CD14-positive monocyte (primary cell): ENCODE results near the gene GRIN2A. TPM values are rescaled to one million over a fixed set of nuclear protein-coding genes. Genes with fewer than 3 reads are reported as not detected.

Experiments used
- DNase-seq, 3 donors: peaks; one replicate each; pipeline ENCODE4 v3.0.0-alpha.2; 2011 to 2022
- H2AFZ ChIP-seq: 2 replicates; pipeline ENCODE4 v1.6.0; 2012; ENCODE audit warnings: mild to moderate bottlenecking, low read depth, low read length, inconsistent platforms; ENCODE audit not compliant: insufficient read depth, poor library complexity, severe bottlenecking
- H3K27ac ChIP-seq, 2 donors: 1 replicate in 1 of 2; 2 replicates in 1 of 2; pipeline ENCODE4 v1.5.1; 2012 to 2013; ENCODE audit warnings: low read length in 2 of 2, control low read depth in 1 of 2, inconsistent platforms in 1 of 2, low read depth in 1 of 2, mild to moderate bottlenecking in 1 of 2
- H3K27me3 ChIP-seq, 2 donors: one replicate each; pipeline versions ENCODE4 v1.6.0 to v1.6.1; 2011 to 2013; ENCODE audit warnings: low read length in 2 of 2; ENCODE audit not compliant: control insufficient read depth in 2 of 2, insufficient read depth in 2 of 2
- H3K36me3 ChIP-seq, 2 donors: replicated peaks in 1 of 2; 1 replicate in 1 of 2; 2 replicates in 1 of 2; pipeline versions ENCODE4 v1.5.1 to v1.6.1; 2012 to 2013; ENCODE audit warnings: low read length in 2 of 2, control low read depth in 1 of 2, inconsistent platforms in 1 of 2, mild to moderate bottlenecking in 1 of 2; ENCODE audit not compliant: insufficient read depth in 2 of 2, control insufficient read depth in 1 of 2
- H3K4me1 ChIP-seq, 2 donors: 1 replicate in 1 of 2; 2 replicates in 1 of 2; pipeline versions ENCODE4 v1.5.1 to v1.6.1; 2012 to 2013; ENCODE audit warnings: low read length in 2 of 2, control low read depth in 1 of 2, inconsistent platforms in 1 of 2, mild to moderate bottlenecking in 1 of 2, moderate library complexity in 1 of 2; ENCODE audit not compliant: insufficient read depth in 2 of 2, control insufficient read depth in 1 of 2
- H3K4me2 ChIP-seq: replicated peaks from 2 replicates; pipeline ENCODE3; 2012; ENCODE audit warnings: low read length, moderate library complexity, mild to moderate bottlenecking; ENCODE audit not compliant: poor library complexity, severe bottlenecking; ENCODE audit errors: extremely low read depth
- H3K4me3 ChIP-seq, 3 experiments: fragments of 200-600 bp in 1 of 3; sonication (generic) in 1 of 3; replicated peaks in 1 of 3; 1 replicate in 2 of 3; 2 replicates in 1 of 3; pipeline ENCODE4 v1.5.1; 2011 to 2013; ENCODE audit warnings: low read length in 3 of 3, mild to moderate bottlenecking in 3 of 3, control low read depth in 2 of 3, low read depth in 2 of 3, inconsistent platforms in 1 of 3, moderate library complexity in 1 of 3
- H3K79me2 ChIP-seq: 2 replicates; pipeline ENCODE4 v1.6.0; 2012; ENCODE audit warnings: mild to moderate bottlenecking, control low read depth, inconsistent platforms, low read length, moderate library complexity; ENCODE audit not compliant: insufficient read depth
- H3K9ac ChIP-seq: 2 replicates; pipeline ENCODE4 v1.6.0; 2017; ENCODE audit warnings: low read length, mild to moderate bottlenecking; ENCODE audit not compliant: insufficient read depth, poor library complexity, severe bottlenecking
- H3K9me3 ChIP-seq, 2 donors: replicated peaks in 1 of 2; 1 replicate in 1 of 2; 2 replicates in 1 of 2; pipeline versions ENCODE4 v1.5.1 to v1.6.1; 2012 to 2013; ENCODE audit warnings: low read length in 2 of 2, control low read depth in 1 of 2; ENCODE audit not compliant: control insufficient read depth in 1 of 2, insufficient read depth in 1 of 2
- H4K20me1 ChIP-seq: 2 replicates; pipeline ENCODE4 v1.6.0; 2012; ENCODE audit warnings: mild to moderate bottlenecking, low read length, control low read depth, moderate library complexity; ENCODE audit not compliant: insufficient read depth
- H3K27ac Mint-ChIP-seq, 7 donors: one replicate each; pipeline ENCODE4 v1.8.0; 2020; ENCODE audit warnings: mild to moderate bottlenecking in 7 of 7, mixed read lengths in 7 of 7, moderate library complexity in 6 of 7, inconsistent platforms in 2 of 7
- H3K27me3 Mint-ChIP-seq, 3 donors: one replicate each; pipeline ENCODE4 v1.8.0; 2021 to 2022; ENCODE audit warnings: low read depth in 3 of 3, mild to moderate bottlenecking in 3 of 3, mixed read lengths in 3 of 3, moderate library complexity in 3 of 3, inconsistent platforms in 1 of 3
- H3K36me3 Mint-ChIP-seq, 2 donors: one replicate each; pipeline ENCODE4 v1.8.0; 2020; ENCODE audit warnings: mixed read lengths in 2 of 2, inconsistent platforms in 1 of 2, mild to moderate bottlenecking in 1 of 2
- H3K4me1 Mint-ChIP-seq: one replicate; pipeline ENCODE4 v1.8.0; 2020; ENCODE audit warnings: mild to moderate bottlenecking, mixed read lengths
- H3K4me3 Mint-ChIP-seq, 2 donors: one replicate each; pipeline ENCODE4 v1.8.0; 2020; ENCODE audit warnings: mild to moderate bottlenecking in 2 of 2, mixed read lengths in 2 of 2, moderate library complexity in 1 of 2
- H3K9me3 Mint-ChIP-seq, 7 donors: one replicate each; pipeline ENCODE4 v1.8.0; 2020 to 2022; ENCODE audit warnings: mixed read lengths in 7 of 7, mild to moderate bottlenecking in 6 of 7, moderate library complexity in 6 of 7, inconsistent platforms in 2 of 7
- WGBS: methylation state at CpG from one replicate; pipeline ENCODE4 v1.1.5; 2013; ENCODE audit warnings: missing lambda C conversion rate; ENCODE audit not compliant: insufficient coverage; 5-methylcytosine and 5-hydroxymethylcytosine counted together
- intact Hi-C, 2 donors: fragments of 100-400 bp; cut with micrococcal nuclease; formaldehyde crosslinking; loops; one replicate each; pipeline versions ENCODE4 v1.15.0 to v1.15.1; 2023
- polyA plus RNA-seq, 3 donors: library from polyadenylated mRNA; depleted of rRNA in 1 of 3; unstranded in 2 of 3; stranded (reverse) in 1 of 3; fragments of 300-500 nt in 2 of 3; fragments of >200 nt in 1 of 3; fragmentation: Illumina TruSeq in 2 of 3; gene quantifications; 1 replicate in 2 of 3; 2 replicates in 1 of 3; pipeline ENCODE4 v1.2.3, GENCODE V29; 2012 to 2021
- TF ChIP-seq, protein P1 (sequence below): fragments of 200-600 bp; IDR thresholded peaks from one replicate; pipeline ENCODE4 v1.8.0; 2022; ENCODE audit warnings: antibody characterized with exemption, mild to moderate bottlenecking

GRIN2A gene
- polyA plus RNA-seq, 3 donors = not detected

DNA sequence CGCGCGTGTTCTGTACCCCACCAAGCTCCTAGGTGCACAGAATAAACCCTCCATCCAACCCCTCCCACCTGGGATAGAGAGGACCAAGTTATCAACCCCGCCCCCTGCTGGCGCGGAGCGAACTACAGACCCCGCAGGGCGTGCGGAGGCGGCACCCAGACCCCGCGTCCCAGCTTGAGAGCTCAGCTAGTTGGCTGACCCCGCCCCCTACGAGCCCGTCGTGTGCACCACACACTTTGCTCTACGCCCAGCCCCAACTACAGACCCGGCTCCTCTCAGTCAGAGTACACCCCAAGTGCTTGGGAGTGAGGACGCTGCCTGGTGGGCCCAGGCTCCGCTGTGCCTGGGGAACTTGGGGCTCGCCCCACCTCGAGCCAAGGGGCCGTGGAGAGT lies 1.5 kb downstream of the GRIN2A start:
- Histone ChIP-seq H3K27me3 (peaks cover 32 to 50% of the 10 kb centered on the region in 2 donors), H3K79me2 (no peaks in the 10 kb centered on the region), H3K27ac (no peak overlapping the region), H3K9ac (no peak overlapping the region), H3K36me3 (no peaks in the 10 kb centered on the region), H3K4me3 (no peak overlapping the region), H3K4me2 (peak overlapping the region; percentile 51), H3K9me3 (peaks cover 0 to 13% of the 10 kb centered on the region in 2 donors), H3K4me1 (peaks cover 0 to 4% of the 10 kb centered on the region in 2 donors), H4K20me1 (no peaks in the 10 kb centered on the region), H2AFZ (peak overlapping the region; percentile 35)
- 2% methylated on average over 21 of the region's 24 CpGs for WGBS
- Mint-ChIP-seq H3K36me3 (no peaks in the 10 kb centered on the region), H3K27me3 (peaks cover 53 to 68% (median 61%) of the 10 kb centered on the region in 3 donors), H3K4me1 (peaks cover 7% of the 10 kb centered on the region), H3K4me3 (peak overlapping the region in 1 of 2 donors; percentile 72), H3K27ac (no peak overlapping the region), H3K9me3 (peaks cover 0 to 15% (median 5%) of the 10 kb centered on the region in 7 donors)
- TF ChIP-seq, protein P1, sequence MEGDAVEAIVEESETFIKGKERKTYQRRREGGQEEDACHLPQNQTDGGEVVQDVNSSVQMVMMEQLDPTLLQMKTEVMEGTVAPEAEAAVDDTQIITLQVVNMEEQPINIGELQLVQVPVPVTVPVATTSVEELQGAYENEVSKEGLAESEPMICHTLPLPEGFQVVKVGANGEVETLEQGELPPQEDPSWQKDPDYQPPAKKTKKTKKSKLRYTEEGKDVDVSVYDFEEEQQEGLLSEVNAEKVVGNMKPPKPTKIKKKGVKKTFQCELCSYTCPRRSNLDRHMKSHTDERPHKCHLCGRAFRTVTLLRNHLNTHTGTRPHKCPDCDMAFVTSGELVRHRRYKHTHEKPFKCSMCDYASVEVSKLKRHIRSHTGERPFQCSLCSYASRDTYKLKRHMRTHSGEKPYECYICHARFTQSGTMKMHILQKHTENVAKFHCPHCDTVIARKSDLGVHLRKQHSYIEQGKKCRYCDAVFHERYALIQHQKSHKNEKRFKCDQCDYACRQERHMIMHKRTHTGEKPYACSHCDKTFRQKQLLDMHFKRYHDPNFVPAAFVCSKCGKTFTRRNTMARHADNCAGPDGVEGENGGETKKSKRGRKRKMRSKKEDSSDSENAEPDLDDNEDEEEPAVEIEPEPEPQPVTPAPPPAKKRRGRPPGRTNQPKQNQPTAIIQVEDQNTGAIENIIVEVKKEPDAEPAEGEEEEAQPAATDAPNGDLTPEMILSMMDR = no peak
- intact Hi-C loops = loop anchor here in 1 of 2 donors (10.0 kb wide), 1 partner anchor 1016 kb away; no protein-coding TSS in a partner anchor
- DNase-seq = no peak

DNA sequence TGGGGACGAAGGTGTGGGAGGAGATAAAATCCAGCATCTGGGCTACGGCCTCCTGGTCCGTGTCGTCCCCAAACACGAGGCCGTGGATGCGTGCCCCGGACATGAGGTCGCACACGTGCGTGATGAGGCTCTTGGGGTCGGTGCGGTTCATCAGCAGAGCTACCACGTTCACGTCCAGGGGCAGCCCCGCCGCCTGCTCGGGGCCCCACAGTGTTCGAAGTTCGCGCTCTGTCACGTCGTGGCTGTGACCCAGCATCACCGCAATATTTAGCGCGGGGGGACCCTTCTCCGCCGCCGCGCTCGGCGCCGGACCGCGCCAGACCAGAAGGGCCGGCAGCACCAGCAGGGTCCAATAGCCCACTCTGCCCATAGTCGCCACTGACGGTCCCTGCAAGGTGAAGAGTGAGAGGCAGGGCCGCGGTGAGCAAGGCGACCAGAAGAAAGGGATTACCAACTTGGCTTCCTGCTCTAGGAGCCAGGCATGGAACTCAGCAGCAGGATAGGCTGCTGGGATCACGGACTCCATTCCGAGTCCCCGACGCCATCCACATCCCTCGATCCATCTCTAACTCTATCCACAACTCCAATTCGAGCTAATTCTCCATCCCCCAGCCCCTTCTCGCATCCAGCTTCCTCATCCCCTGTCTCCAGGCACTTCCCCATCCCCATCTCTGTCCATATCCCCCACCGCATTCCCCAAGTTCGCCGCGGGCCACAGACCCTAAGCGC lies 2.0 kb downstream of the GRIN2A start:
- Mint-ChIP-seq H3K4me1 (peaks cover 7% of the 10 kb centered on the region), H3K36me3 (no peaks in the 10 kb centered on the region), H3K27me3 (peaks cover 51 to 66% (median 55%) of the 10 kb centered on the region in 3 donors), H3K9me3 (peaks cover 0 to 13% (median 5%) of the 10 kb centered on the region in 7 donors), H3K4me3 (peak overlapping the region in 1 of 2 donors; percentile 72), H3K27ac (no peak overlapping the region)
- Histone ChIP-seq H3K4me2 (no peak overlapping the region), H3K27me3 (peaks cover 32 to 50% of the 10 kb centered on the region in 2 donors), H3K4me1 (peaks cover 0 to 4% of the 10 kb centered on the region in 2 donors), H3K9me3 (peaks cover 0 to 13% of the 10 kb centered on the region in 2 donors), H3K27ac (no peak overlapping the region), H2AFZ (no peak overlapping the region), H3K9ac (no peak overlapping the region), H3K4me3 (no peak overlapping the region), H3K36me3 (no peaks in the 10 kb centered on the region), H3K79me2 (no peaks in the 10 kb centered on the region), H4K20me1 (no peaks in the 10 kb centered on the region)
- intact Hi-C loops = loop anchor here in 1 of 2 donors (10.0 kb wide), 1 partner anchor 1015 kb away; no protein-coding TSS in a partner anchor
- TF ChIP-seq, protein P1 = no peak
- 35% methylated on average over 53 of the region's 53 CpGs for WGBS
- no peak for DNase-seq
